HepG2 (cell line): ENCODE results near the gene SLC17A9. TPM values are rescaled to one million over a fixed set of nuclear protein-coding genes. Genes with fewer than 3 reads are reported as not detected.
A peak's percentile ranks its signal among the peaks of the same experiment; 100 is the strongest.

Experiments used
- ADNP ChIP-seq: sonication (generic); formaldehyde crosslinking; IDR thresholded peaks from 2 replicates; pipeline ENCODE4 v1.4.0; 2020; ENCODE audit warnings: missing genetic modification reagents
- DR1 ChIP-seq: sonication (generic); formaldehyde crosslinking; IDR thresholded peaks from 2 replicates; pipeline ENCODE4 v1.8.0; 2021; ENCODE audit warnings: mild to moderate bottlenecking, missing genetic modification reagents, inconsistent platforms
- GTF2F1 ChIP-seq: fragments of 150-350 bp; IDR thresholded peaks from 2 replicates; pipeline ENCODE4 v1.6.1; 2014; ENCODE audit warnings: low read length
- KDM5B ChIP-seq: sonication (generic); formaldehyde crosslinking; IDR thresholded peaks from 2 replicates; pipeline ENCODE4 v1.4.0; 2020; ENCODE audit warnings: missing genetic modification reagents, mild to moderate bottlenecking, borderline replicate concordance
- MED8 ChIP-seq: sonication (generic); formaldehyde crosslinking; IDR thresholded peaks from 2 replicates; pipeline ENCODE4 v1.8.1; 2023; ENCODE audit warnings: mild to moderate bottlenecking, missing genetic modification reagents; ENCODE audit not compliant: insufficient replicate concordance
- MTA1 ChIP-seq: sonication (generic); formaldehyde crosslinking; IDR thresholded peaks from 2 replicates; pipeline ENCODE4 v1.4.0; 2020; ENCODE audit warnings: missing genetic modification reagents, mild to moderate bottlenecking, borderline replicate concordance
- MXI1 ChIP-seq: IDR thresholded peaks from 3 replicates; pipeline ENCODE4 v1.6.1; 2012; ENCODE audit warnings: low read depth, low read length, inconsistent platforms, borderline replicate concordance
- NFIC ChIP-seq: IDR thresholded peaks from 2 replicates; pipeline ENCODE4 v1.6.1; 2012; ENCODE audit warnings: mild to moderate bottlenecking, low read length, inconsistent platforms
- NR0B2 ChIP-seq: sonication (generic); formaldehyde crosslinking; IDR thresholded peaks from 2 replicates; pipeline ENCODE4 v1.4.0; 2020; ENCODE audit warnings: mild to moderate bottlenecking, missing genetic modification reagents
- PITX1 ChIP-seq: sonication (generic); formaldehyde crosslinking; IDR thresholded peaks from 2 replicates; pipeline ENCODE4 v1.5.1; 2020; ENCODE audit warnings: mild to moderate bottlenecking, missing genetic modification reagents
- SAP130 ChIP-seq: IDR thresholded peaks from 2 replicates; pipeline ENCODE4 v1.6.1; 2016; ENCODE audit warnings: low read depth
- SMC3 ChIP-seq: IDR thresholded peaks from 2 replicates; pipeline ENCODE4 v1.6.1; 2011; ENCODE audit warnings: low read length, improper control_type of control experiment
- SOX13 ChIP-seq, 3 experiments: fragments of 450-650 bp in 1 of 3; sonication (generic) in 1 of 3; formaldehyde crosslinking in 1 of 3; IDR thresholded peaks in 2 of 3; conservative IDR thresholded peaks in 1 of 3; 2 replicates each; pipeline versions ENCODE4 v1.5.0 to v1.6.1; 2016 to 2020; ENCODE audit warnings: antibody characterized with exemption in 1 of 3, mild to moderate bottlenecking in 1 of 3, missing compliant biosample characterization in 1 of 3, missing genetic modification reagents in 1 of 3, moderate library complexity in 1 of 3
- TEAD3 ChIP-seq: optimal IDR thresholded peaks from 2 replicates; pipeline ENCODE3; 2016; ENCODE audit warnings: borderline replicate concordance
- THYN1 ChIP-seq: sonication (generic); formaldehyde crosslinking; IDR thresholded peaks from 2 replicates; pipeline ENCODE4 v1.8.1; 2023; ENCODE audit warnings: low read depth, mild to moderate bottlenecking, moderate library complexity, missing genetic modification reagents, borderline replicate concordance
- XRCC5 ChIP-seq: fragments of 200-400 bp; formaldehyde crosslinking; optimal IDR thresholded peaks from 2 replicates; pipeline ENCODE3; 2017; ENCODE audit warnings: mild to moderate bottlenecking, low read length
- ZBTB10 ChIP-seq: sonication (generic); formaldehyde crosslinking; IDR thresholded peaks from 2 replicates; pipeline ENCODE4 v1.4.0; 2020; ENCODE audit warnings: missing genetic modification reagents, borderline replicate concordance
- ZBTB26 ChIP-seq: IDR thresholded peaks from 2 replicates; pipeline ENCODE4 v1.6.1; 2016; ENCODE audit warnings: missing compliant biosample characterization, missing genetic modification reagents, borderline replicate concordance
- ZBTB43 ChIP-seq: sonication (generic); formaldehyde crosslinking; conservative IDR thresholded peaks from 2 replicates; pipeline ENCODE4 v1.4.0; 2020; ENCODE audit warnings: missing genetic modification reagents
- ZNF3 ChIP-seq: IDR thresholded peaks from 2 replicates; pipeline ENCODE4 v1.7.0; 2017; ENCODE audit warnings: inconsistent platforms
- ZNF501 ChIP-seq: sonication (generic); formaldehyde crosslinking; IDR thresholded peaks from 2 replicates; pipeline ENCODE4 v1.5.1; 2020; ENCODE audit warnings: mild to moderate bottlenecking, moderate library complexity, missing genetic modification reagents
- ZNF598 ChIP-seq: sonication (generic); formaldehyde crosslinking; IDR thresholded peaks from 2 replicates; pipeline ENCODE4 v1.5.1; 2020; ENCODE audit warnings: mild to moderate bottlenecking, missing genetic modification reagents, borderline replicate concordance
- ZNF605 ChIP-seq: sonication (generic); formaldehyde crosslinking; IDR thresholded peaks from 2 replicates; pipeline ENCODE4 v1.8.0; 2022; ENCODE audit warnings: mild to moderate bottlenecking, missing genetic modification reagents
- ZNF616 ChIP-seq: sonication (generic); formaldehyde crosslinking; IDR thresholded peaks from 2 replicates; pipeline ENCODE4 v1.5.0; 2020; ENCODE audit warnings: low read depth, mild to moderate bottlenecking, missing genetic modification reagents
- ZNF652 ChIP-seq: IDR thresholded peaks from 2 replicates; pipeline ENCODE4 v1.6.1; 2016; ENCODE audit warnings: low read depth, borderline replicate concordance
- ZNF713 ChIP-seq: sonication (generic); formaldehyde crosslinking; IDR thresholded peaks from 2 replicates; pipeline ENCODE4 v1.4.0; 2020; ENCODE audit warnings: mild to moderate bottlenecking, missing genetic modification reagents
- polyA plus RNA-seq, 8 experiments: library from polyadenylated mRNA; depleted of rRNA in 3 of 8; stranded (reverse) in 7 of 8; unstranded in 1 of 8; fragments of >200 nt; fragmentation: Illumina TruSeq in 4 of 8; extraction: Trizol in 4 of 8; gene quantifications; 2 replicates each; pipeline versions ENCODE4 v1.2.1 to v1.2.3, GENCODE V29; 2011 to 2016; ENCODE audit warnings: low read depth in 4 of 8, missing spikeins in 1 of 8, mixed read lengths in 1 of 8; ENCODE audit not compliant: insufficient read depth in 1 of 8
- total RNA-seq, 5 experiments: library from RNA; depleted of rRNA; stranded (reverse); fragments of >200 nt; fragmentation: Illumina TruSeq; extraction: Trizol; gene quantifications; 2 replicates each; pipeline ENCODE4 v1.2.3, GENCODE V29; 2016; ENCODE audit warnings: low read depth in 1 of 5

Gene SLC17A9
- total and polyA plus RNA-seq, 2 of the 13 experiments (the other 11 are each of a cell fraction or from before 2014, with no cell fraction given): 110 to 191 TPM

GRCh38 chr20:62921119-62921687 is 31.3 kb upstream of the SLC17A9 start (continued):
- TF ChIP-seq ZNF598 (CRISPR knock-in tag) (no peak; the same call in 1 of the 2 replicates), ZNF616 (CRISPR knock-in tag) (no peak), ZNF3 (CRISPR knock-in tag) (no peak), MXI1 (peak; percentile 42; the same call in 2 of the 3 replicates), XRCC5 (peak; percentile 98), SOX13 (IDR thresholded peaks at IDR 0.05) (no peak), SOX13 (CRISPR knock-in tag; conservative IDR thresholded peaks at IDR 0.05 in 1 of 2, IDR thresholded peaks at IDR 0.05 in 1 of 2) (0 out of 4 replicates have a peak, but pooled peaks of 1 of the 2 experiments have one; percentile 21), ZNF652 (CRISPR knock-in tag) (no peak), MTA1 (0 out of 2 replicates have a peak, but pooled peaks have one; percentile 24), NFIC (no peak), GTF2F1 (no peak), DR1 (CRISPR knock-in tag) (no peak), KDM5B (CRISPR knock-in tag) (no peak), ADNP (CRISPR knock-in tag) (0 out of 2 replicates have a peak, but pooled peaks have one; percentile 45), PITX1 (CRISPR knock-in tag) (0 out of 2 replicates have a peak, but pooled peaks have one; percentile 56), ZBTB43 (CRISPR knock-in tag) (no peak), THYN1 (CRISPR knock-in tag) (no peak), ZNF501 (peak; percentile 69; the same call in 1 of the 2 replicates), NR0B2 (no peak), ZNF713 (CRISPR knock-in tag) (no peak), TEAD3 (CRISPR knock-in tag) (peak; percentile 77), ZBTB26 (peak; percentile 53; the same call in 1 of the 2 replicates), MED8 (CRISPR knock-in tag) (no peak), ZNF605 (CRISPR knock-in tag) (no peak), ZBTB10 (CRISPR knock-in tag) (no peak), SMC3 (peak; percentile 76), SAP130 (CRISPR knock-in tag) (peak; percentile 86)
